ENCODE results near the gene HOMER1. TPM values are rescaled to one million over a fixed set of nuclear protein-coding genes. Genes with fewer than 3 reads are reported as not detected.

Gene HOMER1, protein sequence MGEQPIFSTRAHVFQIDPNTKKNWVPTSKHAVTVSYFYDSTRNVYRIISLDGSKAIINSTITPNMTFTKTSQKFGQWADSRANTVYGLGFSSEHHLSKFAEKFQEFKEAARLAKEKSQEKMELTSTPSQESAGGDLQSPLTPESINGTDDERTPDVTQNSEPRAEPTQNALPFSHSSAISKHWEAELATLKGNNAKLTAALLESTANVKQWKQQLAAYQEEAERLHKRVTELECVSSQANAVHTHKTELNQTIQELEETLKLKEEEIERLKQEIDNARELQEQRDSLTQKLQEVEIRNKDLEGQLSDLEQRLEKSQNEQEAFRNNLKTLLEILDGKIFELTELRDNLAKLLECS
- 10 to 100 TPM; 23.5 to 51.0 (median 33.0) TPM for total RNA-seq

DNA sequence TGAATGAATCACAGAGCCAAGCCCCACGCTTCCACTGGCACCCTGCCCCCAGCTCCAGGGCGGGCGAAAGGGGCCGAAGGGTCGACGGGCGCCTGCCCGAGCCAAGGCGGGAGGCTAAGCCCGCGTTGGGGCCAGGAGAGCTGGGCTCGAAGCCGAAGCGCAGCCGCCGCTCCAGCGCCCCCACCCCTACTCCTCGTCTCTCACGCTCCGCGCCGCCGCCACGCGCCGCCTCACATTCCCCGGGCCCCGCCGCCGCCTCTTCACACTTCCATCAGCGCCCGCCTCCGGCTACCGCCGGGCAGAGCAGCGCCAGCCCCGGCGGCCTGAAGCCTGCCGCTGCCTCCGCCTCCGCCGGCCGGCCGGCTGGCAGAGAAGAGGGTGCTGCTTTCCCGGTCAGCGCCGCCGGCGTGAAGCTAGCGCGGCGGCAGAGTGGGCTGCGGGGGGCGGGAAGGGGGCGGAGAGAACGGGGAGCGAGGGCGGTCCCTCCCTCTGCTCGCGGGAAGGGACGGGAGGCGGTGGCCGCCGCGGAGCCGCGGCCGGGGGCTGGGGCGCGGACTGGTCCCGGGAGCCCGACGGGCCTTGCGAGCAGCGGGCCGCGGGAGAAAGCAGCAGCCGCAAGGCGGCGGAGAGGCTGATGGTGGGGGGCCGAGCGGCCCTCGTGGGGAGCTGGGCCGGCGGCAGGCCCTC, at the start of gene HOMER1:
Gene HOMER1, minus strand, starts transcription at position 431 of the 687 bp plus-strand sequence. CDS start 1,360 bp downstream, outside the sequence.
- no peaks in the 10 kb centered on the region for H3K27me3 ChIP-seq
- no peaks in the 10 kb centered on the region for H3K36me3 ChIP-seq
- peak; percentile 75 to 78 for ATAC-seq
- in situ Hi-C loops (cut with MboI; ENCODE audit: low sequenced_read_pairs in 4 of 4), result no loop called here
- intact Hi-C loops (cut with DNase I; ENCODE audit: low total_unique reads), result loop anchor here (1.0 to 5.0 kb wide), 3 partner anchors 98 to 278 kb away; partner anchors contain the start of genes JMY and TENT2
- TF ChIP-seq, protein P1, sequence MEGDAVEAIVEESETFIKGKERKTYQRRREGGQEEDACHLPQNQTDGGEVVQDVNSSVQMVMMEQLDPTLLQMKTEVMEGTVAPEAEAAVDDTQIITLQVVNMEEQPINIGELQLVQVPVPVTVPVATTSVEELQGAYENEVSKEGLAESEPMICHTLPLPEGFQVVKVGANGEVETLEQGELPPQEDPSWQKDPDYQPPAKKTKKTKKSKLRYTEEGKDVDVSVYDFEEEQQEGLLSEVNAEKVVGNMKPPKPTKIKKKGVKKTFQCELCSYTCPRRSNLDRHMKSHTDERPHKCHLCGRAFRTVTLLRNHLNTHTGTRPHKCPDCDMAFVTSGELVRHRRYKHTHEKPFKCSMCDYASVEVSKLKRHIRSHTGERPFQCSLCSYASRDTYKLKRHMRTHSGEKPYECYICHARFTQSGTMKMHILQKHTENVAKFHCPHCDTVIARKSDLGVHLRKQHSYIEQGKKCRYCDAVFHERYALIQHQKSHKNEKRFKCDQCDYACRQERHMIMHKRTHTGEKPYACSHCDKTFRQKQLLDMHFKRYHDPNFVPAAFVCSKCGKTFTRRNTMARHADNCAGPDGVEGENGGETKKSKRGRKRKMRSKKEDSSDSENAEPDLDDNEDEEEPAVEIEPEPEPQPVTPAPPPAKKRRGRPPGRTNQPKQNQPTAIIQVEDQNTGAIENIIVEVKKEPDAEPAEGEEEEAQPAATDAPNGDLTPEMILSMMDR (IDR thresholded peaks at IDR 0.05 in 4 of 5, conservative IDR thresholded peaks at IDR 0.05 in 1 of 5), result peak in 2 of 5 experiments; percentile 20 to 33
- peak in 1 of 2 donors; percentile 79 for TF ChIP-seq POLR2A (IDR thresholded peaks at IDR 0.05)
- DNase-seq, result peak; percentile 64 to 74
- peaks cover 13 to 22% of the 10 kb centered on the region in 2 donors for H3K4me1 ChIP-seq
- peak within 1 kb of the TSS; percentile 78 to 91 (median 82) for H3K4me3 ChIP-seq
- peak within 1 kb of the TSS; percentile 93 to 97 (median 96) for H3K27ac ChIP-seq
- H3K9me3 ChIP-seq, result no peaks in the 10 kb centered on the region

DNA sequence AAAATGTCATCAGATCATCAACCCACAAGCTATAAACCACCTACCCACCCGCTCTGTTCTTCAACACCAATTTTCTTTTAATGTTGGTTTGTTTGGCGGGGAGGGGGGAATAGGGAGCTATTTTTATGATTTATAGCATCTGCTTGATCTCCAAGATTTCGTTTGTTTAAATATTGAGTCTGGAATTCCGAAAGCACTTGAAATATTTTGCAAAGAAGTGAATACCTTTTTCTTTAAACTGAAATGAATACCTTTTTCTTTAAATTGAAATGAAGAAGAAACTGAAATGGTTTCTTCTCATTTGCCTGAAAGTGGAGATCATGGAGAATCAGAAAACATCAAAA, 49.3 kb upstream of the HOMER1 start:
- ATAC-seq (no peak), DNase-seq (no peak)
- peaks cover 15 to 17% of the 10 kb centered on the region in 2 donors for H3K4me1 ChIP-seq
- no peaks in the 10 kb centered on the region for H3K27me3 ChIP-seq
- H3K4me3 ChIP-seq, result no peak overlapping the region
- no peak for TF ChIP-seq POLR2A (IDR thresholded peaks at IDR 0.05)
- TF ChIP-seq, protein P1 (IDR thresholded peaks at IDR 0.05 in 4 of 5, conservative IDR thresholded peaks at IDR 0.05 in 1 of 5), result no peak
- no peak overlapping the region for H3K27ac ChIP-seq
- intact Hi-C loops (cut with DNase I; ENCODE audit: low total_unique reads) (no loop called here), in situ Hi-C loops (cut with MboI; ENCODE audit: low sequenced_read_pairs in 4 of 4) (loop anchor here in 1 of 4 donors (5.0 kb wide), 1 partner anchor 294 kb away; no protein-coding TSS in a partner anchor)
- no peaks in the 10 kb centered on the region for H3K9me3 ChIP-seq
- H3K36me3 ChIP-seq, result no peaks in the 10 kb centered on the region

DNA sequence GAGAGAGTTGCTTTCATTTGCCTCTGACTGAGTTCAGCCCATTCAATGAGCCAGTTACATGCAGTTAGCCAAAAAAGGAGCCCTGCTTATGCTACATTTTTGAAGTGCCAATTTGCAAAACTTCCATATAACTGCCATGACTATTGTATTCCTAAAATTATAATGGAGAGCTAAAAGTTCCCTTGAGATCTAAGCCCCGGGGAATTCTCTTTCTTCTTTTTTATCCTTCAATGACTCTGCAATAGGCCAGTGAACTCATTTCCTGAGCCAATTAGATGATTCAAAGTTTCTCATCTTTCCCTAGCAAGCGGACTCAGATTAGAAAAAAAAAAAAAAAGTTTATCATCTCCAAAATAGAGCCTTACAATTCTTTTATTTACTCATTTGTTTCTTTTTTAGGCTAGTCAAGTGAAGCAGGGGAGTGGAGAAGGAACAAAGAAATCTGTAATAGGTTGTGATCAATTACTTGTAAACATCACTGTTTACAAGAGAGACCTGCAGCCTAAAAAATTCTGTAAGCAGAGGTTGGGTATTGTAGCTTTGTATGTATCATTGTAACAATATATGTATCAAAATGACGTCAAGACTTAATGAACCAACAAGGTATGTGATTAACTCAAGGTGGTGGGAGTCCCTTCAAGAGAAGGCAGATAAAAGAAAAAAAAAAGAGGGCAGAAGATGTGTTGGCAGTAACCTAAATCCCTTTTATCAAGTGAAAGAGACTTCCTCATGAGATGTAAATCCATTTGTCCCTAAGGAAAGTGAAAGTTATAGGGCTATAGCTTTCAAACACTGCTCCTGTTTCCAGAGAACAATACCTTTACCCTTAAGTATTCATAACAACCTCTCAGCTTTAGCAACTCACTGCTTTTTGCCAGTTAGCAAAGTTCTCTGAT, 48.7 kb upstream of the HOMER1 start:
- in situ Hi-C loops (cut with MboI; ENCODE audit: low sequenced_read_pairs in 4 of 4), result loop anchor here in 1 of 4 donors (5.0 kb wide), 1 partner anchor 295 kb away; no protein-coding TSS in a partner anchor
- H3K27ac ChIP-seq, result peak overlapping the region in 2 of 4 donors; percentile 11 to 26

DNA sequence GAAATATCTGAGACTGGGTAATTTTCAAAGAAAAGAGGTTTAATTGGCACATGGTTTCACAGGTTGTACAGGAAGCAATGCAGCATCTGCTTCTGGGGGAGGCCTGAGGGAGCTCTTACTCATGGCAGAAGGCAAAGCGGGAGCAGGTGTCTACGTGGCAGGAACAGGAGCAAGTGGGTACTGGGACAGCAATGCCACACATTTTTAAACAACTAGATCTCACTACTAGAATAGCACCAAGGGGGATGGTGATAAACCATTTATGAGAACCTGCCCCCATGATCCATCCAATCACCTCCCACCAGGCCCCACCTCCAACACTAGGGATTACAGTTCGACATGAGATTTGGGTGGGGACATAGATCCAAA, 47.6 kb upstream of the HOMER1 start:
- intact Hi-C loops (cut with DNase I; ENCODE audit: low total_unique reads), result no loop called here

More for the DNA sequence above, 48.7 kb upstream of the HOMER1 start:
- ATAC-seq, result no peak
- intact Hi-C loops (cut with DNase I; ENCODE audit: low total_unique reads), result no loop called here
- H3K4me1 ChIP-seq, result peaks cover 15 to 17% of the 10 kb centered on the region in 2 donors
- H3K27me3 ChIP-seq, result no peaks in the 10 kb centered on the region
- H3K36me3 ChIP-seq, result no peaks in the 10 kb centered on the region
- H3K4me3 ChIP-seq, result no peak overlapping the region
- TF ChIP-seq POLR2A (IDR thresholded peaks at IDR 0.05), result no peak
- TF ChIP-seq, protein P1 (IDR thresholded peaks at IDR 0.05 in 4 of 5, conservative IDR thresholded peaks at IDR 0.05 in 1 of 5), result no peak
- DNase-seq, result no peak
- H3K9me3 ChIP-seq, result no peaks in the 10 kb centered on the region

More for the DNA sequence above, 47.6 kb upstream of the HOMER1 start:
- in situ Hi-C loops (cut with MboI; ENCODE audit: low sequenced_read_pairs in 4 of 4), result loop anchor here in 1 of 4 donors (5.0 kb wide), 1 partner anchor 296 kb away; no protein-coding TSS in a partner anchor
- TF ChIP-seq, protein P1 (IDR thresholded peaks at IDR 0.05 in 4 of 5, conservative IDR thresholded peaks at IDR 0.05 in 1 of 5), result no peak
- TF ChIP-seq POLR2A (IDR thresholded peaks at IDR 0.05), result no peak
- H3K4me1 ChIP-seq, result peaks cover 15 to 18% of the 10 kb centered on the region in 2 donors
- ATAC-seq, result no peak
- H3K4me3 ChIP-seq, result no peak overlapping the region
- H3K36me3 ChIP-seq, result no peaks in the 10 kb centered on the region
- no peaks in the 10 kb centered on the region for H3K27me3 ChIP-seq
- no peak for DNase-seq
- peak overlapping the region in 3 of 4 donors; percentile 8 to 25 (median 23) for H3K27ac ChIP-seq
- H3K9me3 ChIP-seq, result no peaks in the 10 kb centered on the region

Data from gastrocnemius medialis (tissue), 4 donors.